ENCODE data around the gene SHF.

GRCh38 chr15:45185903-45186770, 1.6 kb downstream of the SHF start:
- TF ChIP-seq CTCF (IDR thresholded peaks at IDR 0.05) (no peak), POLR2AphosphoS5 (IDR thresholded peaks at IDR 0.05) (no peak), POLR2A (IDR thresholded peaks at IDR 0.05) (no peak)
